HepG2 (cell line): ENCODE results near the gene GDA. TPM values are rescaled to one million over a fixed set of nuclear protein-coding genes. Genes with fewer than 3 reads are reported as not detected.
A peak's percentile ranks its signal among the peaks of the same experiment; 100 is the strongest.

ENCODE experiments used
- CEBPB ChIP-seq: IDR thresholded peaks from 2 replicates; pipeline ENCODE4 v1.6.1; 2011; ENCODE audit warnings: low read depth, low read length, improper control_type of control experiment, borderline replicate concordance
- DMAP1 ChIP-seq: IDR thresholded peaks from 2 replicates; pipeline ENCODE4 v1.6.1; 2016
- IKZF1 ChIP-seq: fragments of 450-650 bp; IDR thresholded peaks from 2 replicates; pipeline ENCODE4 v1.7.1; 2016
- IKZF4 ChIP-seq: sonication (generic); formaldehyde crosslinking; IDR thresholded peaks from 2 replicates; pipeline ENCODE4 v1.5.1; 2020; ENCODE audit warnings: borderline replicate concordance, mild to moderate bottlenecking, low read depth, missing genetic modification reagents; ENCODE audit errors: not compliant biosample characterization
- KLF6 ChIP-seq: IDR thresholded peaks from 2 replicates; pipeline ENCODE4 v1.8.0; 2016; ENCODE audit warnings: missing biosample characterization, missing genetic modification reagents
- PITX1 ChIP-seq: sonication (generic); formaldehyde crosslinking; IDR thresholded peaks from 2 replicates; pipeline ENCODE4 v1.5.1; 2020; ENCODE audit warnings: mild to moderate bottlenecking, missing genetic modification reagents
- RARA ChIP-seq: IDR thresholded peaks from 2 replicates; pipeline ENCODE4 v1.6.1; 2016; ENCODE audit warnings: missing genetic modification reagents, missing compliant biosample characterization
- SMC3 ChIP-seq: IDR thresholded peaks from 2 replicates; pipeline ENCODE4 v1.6.1; 2011; ENCODE audit warnings: low read length, improper control_type of control experiment
- ZNF20 ChIP-seq: sonication (generic); formaldehyde crosslinking; IDR thresholded peaks from 2 replicates; pipeline ENCODE4 v1.4.0; 2020; ENCODE audit warnings: mild to moderate bottlenecking, moderate library complexity, missing genetic modification reagents
- ZNF33A ChIP-seq: sonication (generic); formaldehyde crosslinking; IDR thresholded peaks from 2 replicates; pipeline ENCODE4 v1.5.1; 2020; ENCODE audit warnings: missing genetic modification reagents, mild to moderate bottlenecking, moderate library complexity, borderline replicate concordance
- ZNF562 ChIP-seq: sonication (generic); formaldehyde crosslinking; IDR thresholded peaks from 2 replicates; pipeline ENCODE4 v1.8.0; 2022; ENCODE audit warnings: missing genetic modification reagents, borderline replicate concordance
- ZNF740 ChIP-seq: sonication (generic); formaldehyde crosslinking; IDR thresholded peaks from 2 replicates; pipeline ENCODE4 v1.4.0; 2020; ENCODE audit warnings: missing genetic modification reagents
- ZNF782 ChIP-seq: sonication (generic); formaldehyde crosslinking; IDR thresholded peaks from 2 replicates; pipeline ENCODE4 v1.4.0; 2020; ENCODE audit warnings: missing genetic modification reagents, mild to moderate bottlenecking, borderline replicate concordance
- ZNF878 ChIP-seq: sonication (generic); formaldehyde crosslinking; IDR thresholded peaks from 2 replicates; pipeline ENCODE4 v1.8.1; 2023; ENCODE audit warnings: mild to moderate bottlenecking, missing genetic modification reagents, moderate library complexity
- ZZZ3 ChIP-seq: sonication (generic); formaldehyde crosslinking; IDR thresholded peaks from 2 replicates; pipeline ENCODE4 v1.4.0; 2020; ENCODE audit warnings: missing genetic modification reagents, mild to moderate bottlenecking, borderline replicate concordance
- polyA plus RNA-seq, 8 experiments: library from polyadenylated mRNA; depleted of rRNA in 3 of 8; stranded (reverse) in 7 of 8; unstranded in 1 of 8; fragments of >200 nt; fragmentation: Illumina TruSeq in 4 of 8; extraction: Trizol in 4 of 8; gene quantifications; 2 replicates each; pipeline versions ENCODE4 v1.2.1 to v1.2.3, GENCODE V29; 2011 to 2016; ENCODE audit warnings: low read depth in 4 of 8, missing spikeins in 1 of 8, mixed read lengths in 1 of 8; ENCODE audit not compliant: insufficient read depth in 1 of 8
- total RNA-seq, 5 experiments: library from RNA; depleted of rRNA; stranded (reverse); fragments of >200 nt; fragmentation: Illumina TruSeq; extraction: Trizol; gene quantifications; 2 replicates each; pipeline ENCODE4 v1.2.3, GENCODE V29; 2016; ENCODE audit warnings: low read depth in 1 of 5
- TF ChIP-seq, protein P1 (sequence below): sonication (generic); formaldehyde crosslinking; IDR thresholded peaks from 2 replicates; pipeline ENCODE4 v1.8.0; 2022; ENCODE audit warnings: missing genetic modification reagents, mild to moderate bottlenecking, moderate library complexity, borderline replicate concordance
- TF ChIP-seq, protein P2 (sequence below), 2 experiments: sonication (generic) in 1 of 2; formaldehyde crosslinking in 1 of 2; IDR thresholded peaks; 2 replicates each; pipeline versions ENCODE4 v1.5.1 to v1.6.1; 2011 to 2020; ENCODE audit warnings: borderline replicate concordance in 1 of 2, low read depth in 1 of 2, low read length in 1 of 2, mild to moderate bottlenecking in 1 of 2, missing genetic modification reagents in 1 of 2, moderate library complexity in 1 of 2
- TF ChIP-seq, protein P3 (sequence below): sonication (generic); formaldehyde crosslinking; IDR thresholded peaks from 2 replicates; pipeline ENCODE4 v1.8.0; 2022; ENCODE audit warnings: mild to moderate bottlenecking, missing genetic modification reagents, moderate library complexity
- TF ChIP-seq, protein P4 (sequence below): sonication (generic); formaldehyde crosslinking; IDR thresholded peaks from 2 replicates; pipeline ENCODE4 v1.4.0; 2020; ENCODE audit warnings: missing genetic modification reagents

Gene GDA
- total and polyA plus RNA-seq, 2 of the 13 experiments (the other 11 are each of a cell fraction or from before 2014, with no cell fraction given), result 0.15 to 0.99 TPM

DNA sequence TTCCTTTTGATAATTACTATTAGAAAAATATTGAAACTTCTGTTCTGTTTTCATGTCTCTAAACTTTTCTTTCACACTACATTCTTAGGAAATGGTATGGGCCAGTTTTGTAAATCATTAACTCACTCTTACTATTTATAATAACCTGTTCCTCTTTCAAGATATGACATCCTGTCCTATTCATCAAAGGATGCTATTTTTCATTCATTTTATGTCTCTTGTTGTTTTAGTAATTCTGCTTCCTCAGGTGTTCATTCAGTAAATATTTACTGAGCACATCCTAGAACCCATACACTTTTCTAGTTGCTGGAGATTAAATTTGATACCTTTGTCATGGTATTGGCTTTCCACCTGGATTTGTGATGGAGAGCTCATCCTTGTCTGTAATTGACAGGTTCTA, 58.0 kb downstream of the GDA start (continued):
- TF ChIP-seq ZNF562, result no peak
- TF ChIP-seq IKZF1, result no peak
- TF ChIP-seq IKZF4 (CRISPR knock-in tag), result no peak
- TF ChIP-seq, protein P1, sequence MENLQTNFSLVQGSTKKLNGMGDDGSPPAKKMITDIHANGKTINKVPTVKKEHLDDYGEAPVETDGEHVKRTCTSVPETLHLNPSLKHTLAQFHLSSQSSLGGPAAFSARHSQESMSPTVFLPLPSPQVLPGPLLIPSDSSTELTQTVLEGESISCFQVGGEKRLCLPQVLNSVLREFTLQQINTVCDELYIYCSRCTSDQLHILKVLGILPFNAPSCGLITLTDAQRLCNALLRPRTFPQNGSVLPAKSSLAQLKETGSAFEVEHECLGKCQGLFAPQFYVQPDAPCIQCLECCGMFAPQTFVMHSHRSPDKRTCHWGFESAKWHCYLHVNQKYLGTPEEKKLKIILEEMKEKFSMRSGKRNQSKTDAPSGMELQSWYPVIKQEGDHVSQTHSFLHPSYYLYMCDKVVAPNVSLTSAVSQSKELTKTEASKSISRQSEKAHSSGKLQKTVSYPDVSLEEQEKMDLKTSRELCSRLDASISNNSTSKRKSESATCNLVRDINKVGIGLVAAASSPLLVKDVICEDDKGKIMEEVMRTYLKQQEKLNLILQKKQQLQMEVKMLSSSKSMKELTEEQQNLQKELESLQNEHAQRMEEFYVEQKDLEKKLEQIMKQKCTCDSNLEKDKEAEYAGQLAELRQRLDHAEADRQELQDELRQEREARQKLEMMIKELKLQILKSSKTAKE (CRISPR knock-in tag), result no peak
- no peak for TF ChIP-seq ZZZ3 (CRISPR knock-in tag)
- TF ChIP-seq ZNF878 (CRISPR knock-in tag), result no peak
- no peak for TF ChIP-seq ZNF20 (CRISPR knock-in tag)
- TF ChIP-seq, protein P2, sequence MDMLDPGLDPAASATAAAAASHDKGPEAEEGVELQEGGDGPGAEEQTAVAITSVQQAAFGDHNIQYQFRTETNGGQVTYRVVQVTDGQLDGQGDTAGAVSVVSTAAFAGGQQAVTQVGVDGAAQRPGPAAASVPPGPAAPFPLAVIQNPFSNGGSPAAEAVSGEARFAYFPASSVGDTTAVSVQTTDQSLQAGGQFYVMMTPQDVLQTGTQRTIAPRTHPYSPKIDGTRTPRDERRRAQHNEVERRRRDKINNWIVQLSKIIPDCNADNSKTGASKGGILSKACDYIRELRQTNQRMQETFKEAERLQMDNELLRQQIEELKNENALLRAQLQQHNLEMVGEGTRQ (IDR thresholded peaks at IDR 0.05; ENCODE audit: low read depth, low read length), result no peak
- TF ChIP-seq, protein P2 (CRISPR knock-in tag; IDR thresholded peaks at IDR 0.05; ENCODE audit: borderline replicate concordance), result no peak
- no peak for TF ChIP-seq ZNF740 (CRISPR knock-in tag)
- no peak for TF ChIP-seq ZNF782
- TF ChIP-seq KLF6 (CRISPR knock-in tag), result no peak
- TF ChIP-seq, protein P3, sequence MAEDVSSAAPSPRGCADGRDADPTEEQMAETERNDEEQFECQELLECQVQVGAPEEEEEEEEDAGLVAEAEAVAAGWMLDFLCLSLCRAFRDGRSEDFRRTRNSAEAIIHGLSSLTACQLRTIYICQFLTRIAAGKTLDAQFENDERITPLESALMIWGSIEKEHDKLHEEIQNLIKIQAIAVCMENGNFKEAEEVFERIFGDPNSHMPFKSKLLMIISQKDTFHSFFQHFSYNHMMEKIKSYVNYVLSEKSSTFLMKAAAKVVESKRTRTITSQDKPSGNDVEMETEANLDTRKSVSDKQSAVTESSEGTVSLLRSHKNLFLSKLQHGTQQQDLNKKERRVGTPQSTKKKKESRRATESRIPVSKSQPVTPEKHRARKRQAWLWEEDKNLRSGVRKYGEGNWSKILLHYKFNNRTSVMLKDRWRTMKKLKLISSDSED (CRISPR knock-in tag), result no peak
- no peak for TF ChIP-seq PITX1 (CRISPR knock-in tag)
- TF ChIP-seq ZNF33A (CRISPR knock-in tag), result no peak
- TF ChIP-seq DMAP1 (CRISPR knock-in tag), result no peak
- TF ChIP-seq, protein P4, sequence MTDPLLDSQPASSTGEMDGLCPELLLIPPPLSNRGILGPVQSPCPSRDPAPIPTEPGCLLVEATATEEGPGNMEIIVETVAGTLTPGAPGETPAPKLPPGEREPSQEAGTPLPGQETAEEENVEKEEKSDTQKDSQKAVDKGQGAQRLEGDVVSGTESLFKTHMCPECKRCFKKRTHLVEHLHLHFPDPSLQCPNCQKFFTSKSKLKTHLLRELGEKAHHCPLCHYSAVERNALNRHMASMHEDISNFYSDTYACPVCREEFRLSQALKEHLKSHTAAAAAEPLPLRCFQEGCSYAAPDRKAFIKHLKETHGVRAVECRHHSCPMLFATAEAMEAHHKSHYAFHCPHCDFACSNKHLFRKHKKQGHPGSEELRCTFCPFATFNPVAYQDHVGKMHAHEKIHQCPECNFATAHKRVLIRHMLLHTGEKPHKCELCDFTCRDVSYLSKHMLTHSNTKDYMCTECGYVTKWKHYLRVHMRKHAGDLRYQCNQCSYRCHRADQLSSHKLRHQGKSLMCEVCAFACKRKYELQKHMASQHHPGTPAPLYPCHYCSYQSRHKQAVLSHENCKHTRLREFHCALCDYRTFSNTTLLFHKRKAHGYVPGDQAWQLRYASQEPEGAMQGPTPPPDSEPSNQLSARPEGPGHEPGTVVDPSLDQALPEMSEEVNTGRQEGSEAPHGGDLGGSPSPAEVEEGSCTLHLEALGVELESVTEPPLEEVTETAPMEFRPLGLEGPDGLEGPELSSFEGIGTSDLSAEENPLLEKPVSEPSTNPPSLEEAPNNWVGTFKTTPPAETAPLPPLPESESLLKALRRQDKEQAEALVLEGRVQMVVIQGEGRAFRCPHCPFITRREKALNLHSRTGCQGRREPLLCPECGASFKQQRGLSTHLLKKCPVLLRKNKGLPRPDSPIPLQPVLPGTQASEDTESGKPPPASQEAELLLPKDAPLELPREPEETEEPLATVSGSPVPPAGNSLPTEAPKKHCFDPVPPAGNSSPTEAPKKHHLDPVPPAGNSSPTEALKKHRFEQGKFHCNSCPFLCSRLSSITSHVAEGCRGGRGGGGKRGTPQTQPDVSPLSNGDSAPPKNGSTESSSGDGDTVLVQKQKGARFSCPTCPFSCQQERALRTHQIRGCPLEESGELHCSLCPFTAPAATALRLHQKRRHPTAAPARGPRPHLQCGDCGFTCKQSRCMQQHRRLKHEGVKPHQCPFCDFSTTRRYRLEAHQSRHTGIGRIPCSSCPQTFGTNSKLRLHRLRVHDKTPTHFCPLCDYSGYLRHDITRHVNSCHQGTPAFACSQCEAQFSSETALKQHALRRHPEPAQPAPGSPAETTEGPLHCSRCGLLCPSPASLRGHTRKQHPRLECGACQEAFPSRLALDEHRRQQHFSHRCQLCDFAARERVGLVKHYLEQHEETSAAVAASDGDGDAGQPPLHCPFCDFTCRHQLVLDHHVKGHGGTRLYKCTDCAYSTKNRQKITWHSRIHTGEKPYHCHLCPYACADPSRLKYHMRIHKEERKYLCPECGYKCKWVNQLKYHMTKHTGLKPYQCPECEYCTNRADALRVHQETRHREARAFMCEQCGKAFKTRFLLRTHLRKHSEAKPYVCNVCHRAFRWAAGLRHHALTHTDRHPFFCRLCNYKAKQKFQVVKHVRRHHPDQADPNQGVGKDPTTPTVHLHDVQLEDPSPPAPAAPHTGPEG (CRISPR knock-in tag), result no peak
- no peak for TF ChIP-seq CEBPB
- TF ChIP-seq SMC3, result no peak
- TF ChIP-seq RARA (CRISPR knock-in tag), result 0 out of 2 replicates have a peak, but pooled peaks have one; percentile 6
